ENCODE results near the gene MAP2K5. TPM values are rescaled to one million over a fixed set of nuclear protein-coding genes. Genes with fewer than 3 reads are reported as not detected.

MAP2K5 gene
- total RNA-seq, 2 donors from 2014 or later: 10.7 to 15.7 TPM

- intact Hi-C loops (cut with DNase I): loop anchor here (2.0 to 10.0 kb wide), 2 partner anchors 285 to 373 kb away; partner anchors contain the start of gene MAP2K5
- H3K36me3 ChIP-seq: no peaks in the 10 kb centered on the region
- no peak overlapping the region for H3K27ac ChIP-seq
- WGBS: 25% methylated on average over 67 of the region's 68 CpGs
- no peak for DNase-seq (ENCODE audit: low spot score)
- no peaks in the 10 kb centered on the region for H3K9me3 ChIP-seq
- H3K27me3 ChIP-seq (replicated peaks; ENCODE audit: insufficient read depth): peaks cover 62% of the 10 kb centered on the region
- H3K4me1 ChIP-seq (replicated peaks): peaks cover 25% of the 10 kb centered on the region
- no peak overlapping the region for H3K4me3 ChIP-seq
- TF ChIP-seq POLR2A (IDR thresholded peaks at IDR 0.05) (no peak), CTCF (IDR thresholded peaks at IDR 0.05) (no peak), POLR2AphosphoS5 (IDR thresholded peaks at IDR 0.05) (no peak)
Measured at GRCh38 chr15:67829647-67830504, 287.4 kb downstream of the MAP2K5 start.

GRCh38 chr15:67831363-67831762, 288.9 kb downstream of the MAP2K5 start:
- peaks cover 51% of the 10 kb centered on the region for H3K27me3 ChIP-seq (replicated peaks; ENCODE audit: insufficient read depth)
- TF ChIP-seq POLR2AphosphoS5 (IDR thresholded peaks at IDR 0.05) (no peak), CTCF (IDR thresholded peaks at IDR 0.05) (no peak), POLR2A (IDR thresholded peaks at IDR 0.05) (no peak)
- H3K4me1 ChIP-seq (replicated peaks): peaks cover 25% of the 10 kb centered on the region
- H3K9me3 ChIP-seq: no peaks in the 10 kb centered on the region
- intact Hi-C loops (cut with DNase I): loop anchor here (2.0 to 10.0 kb wide), 2 partner anchors 287 to 375 kb away; partner anchors contain the start of gene MAP2K5
- no peaks in the 10 kb centered on the region for H3K36me3 ChIP-seq
- no peak for DNase-seq (ENCODE audit: low spot score)
- H3K27ac ChIP-seq: no peak overlapping the region
- no peak overlapping the region for H3K4me3 ChIP-seq

GRCh38 chr15:67832031-67832551, 289.6 kb downstream of the MAP2K5 start:
- Histone ChIP-seq H3K9me3 (no peaks in the 10 kb centered on the region), H3K27me3 (replicated peaks; ENCODE audit: insufficient read depth) (peaks cover 44% of the 10 kb centered on the region), H3K4me3 (no peak overlapping the region), H3K36me3 (no peaks in the 10 kb centered on the region), H3K27ac (no peak overlapping the region), H3K4me1 (replicated peaks) (peaks cover 25% of the 10 kb centered on the region)
- no peak for DNase-seq (ENCODE audit: low spot score)
- intact Hi-C loops (cut with DNase I): loop anchor here (10.0 kb wide), 1 partner anchor 287 kb away; the partner anchor contains the start of gene MAP2K5
- WGBS: 56% methylated on average over 9 of the region's 9 CpGs
- TF ChIP-seq POLR2AphosphoS5 (IDR thresholded peaks at IDR 0.05) (no peak), CTCF (IDR thresholded peaks at IDR 0.05) (no peak), POLR2A (IDR thresholded peaks at IDR 0.05) (no peak)

GRCh38 chr15:67832897-67833709, 290.6 kb downstream of the MAP2K5 start:
- no peak for TF ChIP-seq CTCF (IDR thresholded peaks at IDR 0.05)
- no peak for TF ChIP-seq POLR2AphosphoS5 (IDR thresholded peaks at IDR 0.05)
- no peak for TF ChIP-seq POLR2A (IDR thresholded peaks at IDR 0.05)
- Histone ChIP-seq H3K27ac (no peak overlapping the region), H3K36me3 (no peaks in the 10 kb centered on the region), H3K27me3 (replicated peaks; ENCODE audit: insufficient read depth) (peaks cover 34% of the 10 kb centered on the region), H3K4me1 (replicated peaks) (peaks cover 19% of the 10 kb centered on the region), H3K4me3 (no peak overlapping the region), H3K9me3 (no peaks in the 10 kb centered on the region)
- intact Hi-C loops (cut with DNase I): loop anchor here (10.0 kb wide), 1 partner anchor 288 kb away; the partner anchor contains the start of gene MAP2K5
- WGBS: 11% methylated on average over 32 of the region's 32 CpGs
- no peak for DNase-seq (ENCODE audit: low spot score)
